ENCODE measurements around the gene GPRIN3.

GPRIN3 gene

GRCh38 chr4:89216866-89217265 is 90.7 kb downstream of the GPRIN3 start:
- no peak overlapping the region for H3K27ac ChIP-seq
- no peak for DNase-seq
- no peak for TF ChIP-seq CTCF (IDR thresholded peaks at IDR 0.05; ENCODE audit: low read depth, low read length, missing control alignments)
- in situ Hi-C loops (cut with HindIII; ENCODE audit: low pct_ligation_motif_present, low sequenced_read_pairs), result no loop called here
- H3K4me3 ChIP-seq (ENCODE audit: low read depth, low read length), result no peak overlapping the region
- no peaks in the 10 kb centered on the region for H3K36me3 ChIP-seq (replicated peaks)
- no peaks in the 10 kb centered on the region for H3K27me3 ChIP-seq (replicated peaks)

GRCh38 chr4:89216422-89216821 is 91.2 kb downstream of the GPRIN3 start:
- Histone ChIP-seq H3K27ac (no peak overlapping the region), H3K36me3 (replicated peaks) (no peaks in the 10 kb centered on the region), H3K4me3 (ENCODE audit: low read depth, low read length) (no peak overlapping the region), H3K27me3 (replicated peaks) (no peaks in the 10 kb centered on the region)
- TF ChIP-seq CTCF (IDR thresholded peaks at IDR 0.05; ENCODE audit: low read depth, low read length, missing control alignments), result no peak
- in situ Hi-C loops (cut with HindIII; ENCODE audit: low pct_ligation_motif_present, low sequenced_read_pairs), result no loop called here
- no peak for DNase-seq

- Histone ChIP-seq H3K27ac (no peak overlapping the region), H3K36me3 (replicated peaks) (no peaks in the 10 kb centered on the region), H3K27me3 (replicated peaks) (no peaks in the 10 kb centered on the region), H3K4me3 (ENCODE audit: low read depth, low read length) (no peak overlapping the region)
- TF ChIP-seq CTCF (IDR thresholded peaks at IDR 0.05; ENCODE audit: low read depth, low read length, missing control alignments), result no peak
- in situ Hi-C loops (cut with HindIII; ENCODE audit: low pct_ligation_motif_present, low sequenced_read_pairs), result no loop called here
- DNase-seq, result no peak
Measured at GRCh38 chr4:89215736-89216135, 91.9 kb downstream of the GPRIN3 start.

- no peak for TF ChIP-seq CTCF (IDR thresholded peaks at IDR 0.05; ENCODE audit: low read depth, low read length, missing control alignments)
- Histone ChIP-seq H3K27ac (no peak overlapping the region), H3K36me3 (replicated peaks) (no peaks in the 10 kb centered on the region), H3K4me3 (ENCODE audit: low read depth, low read length) (no peak overlapping the region), H3K27me3 (replicated peaks) (no peaks in the 10 kb centered on the region)
- DNase-seq, result no peak
- in situ Hi-C loops (cut with HindIII; ENCODE audit: low pct_ligation_motif_present, low sequenced_read_pairs), result no loop called here
Measured at GRCh38 chr4:89214308-89214707, 93.3 kb downstream of the GPRIN3 start.

GRCh38 chr4:89213382-89213701 is 94.3 kb downstream of the GPRIN3 start:
- Histone ChIP-seq H3K4me3 (ENCODE audit: low read depth, low read length) (no peak overlapping the region), H3K27me3 (replicated peaks) (no peaks in the 10 kb centered on the region), H3K27ac (no peak overlapping the region), H3K36me3 (replicated peaks) (no peaks in the 10 kb centered on the region)
- TF ChIP-seq CTCF (IDR thresholded peaks at IDR 0.05; ENCODE audit: low read depth, low read length, missing control alignments), result no peak
- in situ Hi-C loops (cut with HindIII; ENCODE audit: low pct_ligation_motif_present, low sequenced_read_pairs), result no loop called here
- DNase-seq, result no peak

GRCh38 chr4:89212666-89213381 is 94.8 kb downstream of the GPRIN3 start:
- no peak overlapping the region for H3K27ac ChIP-seq
- no peak for DNase-seq
- no peaks in the 10 kb centered on the region for H3K36me3 ChIP-seq (replicated peaks)
- no peak for TF ChIP-seq CTCF (IDR thresholded peaks at IDR 0.05; ENCODE audit: low read depth, low read length, missing control alignments)
- H3K4me3 ChIP-seq (ENCODE audit: low read depth, low read length), result no peak overlapping the region
- H3K27me3 ChIP-seq (replicated peaks), result no peaks in the 10 kb centered on the region
- in situ Hi-C loops (cut with HindIII; ENCODE audit: low pct_ligation_motif_present, low sequenced_read_pairs), result no loop called here

Measured in brain microvascular endothelial cell (primary cell).